G401.6 (cell line): ENCODE measurements around the gene BAMBI.

ENCODE experiments used
- FAIRE-seq: peaks from 2 replicates; lab custom pipeline; 2012; peaks lifted over from hg19 to GRCh38; lab: Jason Lieb, UNC

BAMBI gene

DNA sequence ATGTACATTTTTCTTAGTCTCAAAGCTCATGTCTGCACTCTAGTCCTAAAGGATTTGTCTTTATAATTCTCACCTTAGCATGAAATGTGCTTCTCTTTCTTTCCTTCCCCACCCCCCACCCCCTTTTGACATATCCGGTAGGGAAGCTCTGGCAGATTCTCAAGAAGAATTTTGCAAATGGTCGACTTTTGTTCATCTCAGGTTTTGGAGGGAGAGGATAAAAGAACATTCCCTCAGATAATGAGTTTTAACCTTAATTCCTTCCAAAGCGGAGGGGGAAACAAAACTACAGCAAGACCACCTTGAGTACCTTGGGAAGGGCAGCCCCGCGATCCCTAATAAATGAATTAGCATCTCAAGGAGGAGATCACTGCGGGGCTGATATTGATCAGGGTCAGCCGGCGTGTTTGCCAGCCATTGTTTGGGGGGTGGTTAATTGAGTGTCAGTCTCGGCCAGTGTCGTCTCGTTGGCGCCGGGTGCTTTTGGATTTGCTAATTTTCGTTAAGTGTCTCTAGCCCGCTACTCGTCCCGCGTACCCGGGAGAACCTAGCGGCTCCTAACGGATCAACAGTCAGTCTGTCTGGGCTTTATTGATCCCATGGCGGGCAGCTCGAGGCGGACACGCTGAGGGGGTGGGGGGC, 874 bp upstream of the BAMBI start:
- FAIRE-seq: peak; percentile 88

GRCh38 chr10:28677888-28678686, 766 bp downstream of the BAMBI start:
- no peak for FAIRE-seq

- FAIRE-seq: peak; percentile 40
These were observed 1.6 kb downstream of the BAMBI start for GRCh38 chr10:28678687-28679457.

GRCh38 chr10:28679581-28680357, 2.4 kb downstream of the BAMBI start:
- no peak for FAIRE-seq

GRCh38 chr10:28680358-28680752, 3.0 kb downstream of the BAMBI start:
- no peak for FAIRE-seq

DNA sequence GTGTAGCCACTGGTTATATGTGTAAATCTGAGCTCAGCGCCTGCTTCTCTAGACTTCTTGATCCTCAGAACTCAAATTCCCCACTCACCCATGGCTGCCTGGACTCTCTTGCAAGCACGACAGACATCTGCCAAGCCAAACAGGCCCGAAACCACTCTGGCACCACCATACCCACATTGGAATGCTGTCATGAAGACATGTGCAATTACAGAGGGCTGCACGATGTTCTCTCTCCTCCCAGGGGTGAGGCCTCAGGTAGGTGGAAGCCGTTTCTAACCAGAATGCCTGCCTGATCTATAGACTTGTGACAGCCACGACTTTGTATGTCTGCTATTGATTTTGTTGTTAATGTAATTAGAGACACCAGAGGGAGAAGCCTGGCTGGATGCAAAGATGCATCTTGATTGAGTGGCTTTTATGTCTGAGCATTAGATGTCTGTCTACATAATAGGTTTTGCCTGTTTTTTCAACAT, 4.0 kb downstream of the BAMBI start:
- FAIRE-seq: peak; percentile 41

GRCh38 chr10:28681928-28682750, 4.8 kb downstream of the BAMBI start:
- no peak for FAIRE-seq

- no peak for FAIRE-seq
These were observed 7.0 kb downstream of the BAMBI start for GRCh38 chr10:28684157-28684985.

DNA sequence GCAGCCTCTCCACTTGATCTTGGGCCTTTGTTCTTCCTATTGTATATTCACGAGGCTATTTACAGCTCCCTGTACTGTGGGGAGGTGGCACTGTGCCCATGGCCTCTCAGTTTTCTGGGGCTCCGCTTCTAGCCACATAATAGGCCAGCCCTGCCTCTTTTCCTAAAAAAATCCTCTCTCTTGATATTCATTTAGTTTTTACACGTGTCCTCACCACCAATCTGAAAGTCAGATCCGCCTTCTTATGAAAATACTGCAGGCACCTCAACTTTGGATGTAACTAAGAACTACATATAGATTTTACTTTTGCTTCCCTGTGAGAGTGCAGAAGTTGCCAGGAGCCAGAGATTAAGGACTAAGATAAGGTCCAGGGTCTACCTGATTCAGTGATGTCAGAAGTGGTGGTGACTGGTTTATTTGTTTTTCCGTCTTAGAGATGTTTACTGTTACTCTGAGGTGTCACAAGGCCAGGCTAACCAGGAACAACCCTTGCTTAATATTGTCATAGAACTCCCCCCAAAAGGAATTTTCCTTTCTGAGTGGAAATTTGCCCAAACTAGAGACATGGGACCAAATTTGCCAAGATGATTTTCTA, 7.8 kb downstream of the BAMBI start:
- FAIRE-seq: no peak

DNA sequence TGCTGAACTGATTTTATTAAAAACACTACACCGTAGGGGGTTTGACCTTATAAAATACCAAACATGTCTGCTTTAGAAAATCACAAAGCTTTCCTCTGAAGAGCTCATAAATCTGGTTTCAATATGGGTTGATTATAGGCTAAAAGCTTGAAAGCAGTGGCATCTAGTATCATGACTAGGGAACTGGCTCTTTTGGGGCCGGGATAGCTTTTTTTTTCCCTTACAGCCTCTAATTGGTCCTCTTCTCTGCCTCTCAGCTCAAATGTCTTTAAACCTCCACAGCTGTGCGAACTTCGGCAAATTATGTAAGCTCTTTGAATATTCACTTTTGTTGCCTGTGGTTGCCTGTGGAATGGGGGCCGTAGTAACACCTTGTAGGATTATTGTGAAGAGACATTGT, 8.4 kb downstream of the BAMBI start:
- peak; percentile 100 for FAIRE-seq

- no peak for FAIRE-seq
These were observed 9.7 kb downstream of the BAMBI start for GRCh38 chr10:28686835-28687682.

DNA sequence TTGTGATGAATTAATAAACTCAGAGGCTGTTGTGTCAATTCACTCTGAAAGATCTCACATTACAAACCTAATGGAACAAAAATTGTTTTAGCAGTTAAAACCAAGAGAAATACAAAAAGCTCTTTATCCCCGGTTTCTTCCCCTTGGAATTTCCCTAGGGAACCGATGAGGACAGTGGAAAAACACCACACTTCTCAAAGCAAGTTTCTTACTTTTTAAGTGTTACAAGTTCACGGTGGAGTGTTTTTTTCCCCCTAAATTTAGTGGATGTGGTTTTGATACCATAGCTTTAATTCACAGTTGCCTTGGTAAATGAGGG, 10.3 kb downstream of the BAMBI start:
- no peak for FAIRE-seq

GRCh38 chr10:28690545-28690944, 13.2 kb downstream of the BAMBI start:
- peak; percentile 98 for FAIRE-seq

- no peak for FAIRE-seq
These were observed 13.9 kb downstream of the BAMBI start for GRCh38 chr10:28691187-28691694.

- no peak for FAIRE-seq
These were observed 14.7 kb downstream of the BAMBI start for GRCh38 chr10:28692050-28692449.

DNA sequence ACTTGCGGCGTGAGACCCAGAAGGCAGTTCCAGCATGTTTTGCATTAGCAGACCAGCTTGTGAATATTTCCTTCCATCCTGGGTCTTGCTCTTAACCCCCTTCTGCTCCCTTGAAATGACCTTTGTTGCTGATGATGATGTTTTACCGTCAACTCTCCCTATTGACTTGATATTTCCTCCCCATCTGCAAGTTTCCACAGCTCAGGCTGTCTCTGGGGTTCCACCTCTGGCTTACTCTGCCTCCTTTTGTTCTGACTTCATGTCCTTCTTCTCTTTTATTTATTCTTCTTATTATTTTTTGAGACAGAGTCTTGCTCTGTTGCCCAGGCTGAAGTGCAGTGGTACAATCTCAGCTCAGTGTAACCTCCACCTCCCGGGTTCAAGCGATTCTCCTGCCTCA, 17.2 kb downstream of the BAMBI start:
- no peak for FAIRE-seq

DNA sequence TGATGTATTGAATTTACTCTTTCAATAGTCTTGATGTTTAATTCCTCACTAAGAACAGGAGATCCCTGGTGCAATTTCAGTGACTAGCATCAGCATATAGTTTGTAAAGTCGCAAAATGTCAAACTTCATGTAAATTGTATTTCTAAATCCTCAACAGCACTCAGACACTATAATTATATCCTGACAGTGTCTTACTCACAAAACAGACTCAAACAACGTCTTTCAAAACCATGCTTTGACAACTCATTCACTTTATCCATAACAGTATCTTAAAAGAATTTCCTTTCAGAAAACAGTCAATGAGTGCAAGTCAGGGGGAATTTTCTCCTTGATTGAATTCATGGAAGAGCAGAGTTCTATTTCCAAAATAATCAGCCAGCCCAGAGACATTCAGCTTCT, 20.8 kb downstream of the BAMBI start:
- FAIRE-seq: peak; percentile 77

DNA sequence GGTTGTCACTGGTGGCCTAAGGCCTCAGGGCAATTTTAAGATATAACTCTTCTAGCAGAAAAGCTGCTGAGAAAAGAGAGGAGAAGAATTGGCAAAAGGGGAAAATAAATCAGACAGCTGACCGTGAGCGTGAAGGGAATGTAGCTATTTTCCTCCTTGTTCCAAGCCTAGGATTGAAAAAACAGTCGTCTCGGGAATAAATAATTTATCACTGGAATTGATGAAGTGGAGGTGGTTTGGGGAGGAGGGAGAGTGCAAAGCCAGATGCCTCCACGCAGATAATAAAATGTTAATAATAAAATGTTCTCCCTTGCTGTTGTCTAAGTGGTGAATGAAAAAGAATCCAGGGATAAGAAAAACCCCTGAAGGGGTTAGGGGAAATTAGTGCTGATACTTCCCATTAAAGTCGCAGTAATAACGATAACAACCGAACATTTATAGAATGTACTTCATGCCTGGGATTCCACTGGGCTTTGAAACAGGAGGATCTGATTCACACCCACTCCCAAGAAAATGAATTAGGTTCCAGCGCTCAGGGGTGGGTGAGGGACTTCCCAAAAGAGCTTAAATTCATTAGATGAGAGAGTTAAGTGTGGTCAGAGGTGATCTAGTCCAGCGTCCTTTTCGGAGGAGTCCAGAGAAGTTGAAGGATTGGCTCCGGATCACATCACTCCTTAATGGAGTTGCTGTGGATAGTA, 27.3 kb downstream of the BAMBI start:
- FAIRE-seq: peak; percentile 100
